IPS-NIHi11 (cell line): ENCODE results near the gene NECAP2.
A peak's percentile ranks its signal among the peaks of the same experiment; 100 is the strongest.
"Not testable (repeated sequence)": the region's sequence is repeated elsewhere in the genome, so short reads cannot be mapped to it uniquely, and the experiment has no call there.

Experiments used
- DNase-seq: peaks from one replicate; pipeline ENCODE4 v3.0.0; 2012; ENCODE audit warnings: mixed read lengths, low spot score

NECAP2 gene

DNA sequence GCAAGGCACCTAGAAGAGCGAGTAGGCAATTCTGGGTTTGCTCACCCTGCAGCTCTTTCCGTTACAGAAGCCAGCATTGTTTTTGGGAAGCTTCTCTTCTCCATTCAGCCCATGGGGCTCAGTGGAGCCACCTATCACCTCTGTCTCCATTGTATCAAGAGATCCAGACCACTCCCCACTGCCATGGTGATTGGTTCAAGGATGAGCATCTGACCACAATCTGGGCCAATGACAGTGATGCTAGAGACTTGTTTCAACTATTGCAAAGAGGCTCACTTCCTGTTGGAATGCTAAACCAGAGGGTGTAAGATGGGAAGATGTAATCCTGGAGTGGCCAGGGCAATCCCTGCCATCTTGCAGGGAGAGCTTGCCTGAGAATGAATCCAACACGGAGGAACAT, 9.9 kb upstream of the NECAP2 start:
- DNase-seq, result peak; percentile 82

DNA sequence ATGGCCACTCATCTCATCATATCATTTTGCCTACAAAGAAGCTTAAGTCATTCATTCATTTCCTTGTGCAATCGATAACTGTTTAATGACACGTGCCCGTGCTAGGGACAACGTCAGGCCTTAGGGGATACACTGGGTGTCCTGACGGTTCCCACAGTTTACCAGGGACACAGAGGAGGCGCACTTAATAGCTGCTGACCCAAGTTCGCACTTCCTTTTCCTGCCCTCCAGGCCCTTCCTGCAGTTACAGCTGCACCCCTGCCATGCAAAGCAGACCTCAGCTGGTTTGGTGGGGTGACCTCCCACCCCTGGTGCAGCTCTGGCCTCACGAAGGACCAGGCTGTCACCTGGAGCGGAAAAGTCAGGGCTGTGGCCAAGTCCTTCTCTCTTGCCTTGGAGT, 7.5 kb upstream of the NECAP2 start:
- DNase-seq, result no peak

DNA sequence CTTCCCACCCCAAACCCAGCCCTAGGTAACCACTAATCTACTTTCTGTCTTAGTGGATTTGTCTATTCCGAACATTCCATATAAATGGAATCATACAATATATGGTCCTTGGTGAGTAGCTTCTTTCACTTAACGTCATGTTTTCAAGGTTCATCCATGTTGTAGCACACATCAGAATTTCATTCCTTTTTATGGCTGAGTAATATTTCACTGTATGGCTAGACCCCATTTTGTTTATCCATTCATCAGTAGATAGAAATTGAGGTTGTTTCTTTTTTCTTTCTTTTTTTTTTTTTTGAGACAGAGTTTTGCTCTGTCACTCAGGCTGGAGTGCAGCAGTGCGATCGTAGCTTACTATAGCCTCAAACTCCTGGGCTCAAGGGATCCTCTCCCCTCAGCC, 6.5 kb upstream of the NECAP2 start:
- DNase-seq, result no peak

DNA sequence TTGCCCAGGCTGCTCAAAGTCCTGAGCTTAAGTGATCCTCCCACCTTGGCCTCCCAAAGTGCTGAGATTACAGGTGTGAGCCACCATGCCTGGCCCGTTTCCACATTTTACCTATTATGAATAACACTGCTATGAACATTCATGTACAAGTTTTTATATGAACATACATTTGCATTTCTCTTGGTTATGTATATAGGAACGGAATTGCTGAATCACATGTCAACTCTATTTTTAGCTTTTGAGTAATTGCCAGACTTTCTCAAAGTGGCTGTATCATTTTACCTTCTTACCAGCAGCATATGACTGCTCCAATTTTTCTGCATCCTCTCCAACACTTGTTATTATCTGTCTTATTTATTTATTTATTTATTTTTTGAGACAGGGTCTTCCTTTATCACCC, 6.0 kb upstream of the NECAP2 start:
- no peak for DNase-seq

DNA sequence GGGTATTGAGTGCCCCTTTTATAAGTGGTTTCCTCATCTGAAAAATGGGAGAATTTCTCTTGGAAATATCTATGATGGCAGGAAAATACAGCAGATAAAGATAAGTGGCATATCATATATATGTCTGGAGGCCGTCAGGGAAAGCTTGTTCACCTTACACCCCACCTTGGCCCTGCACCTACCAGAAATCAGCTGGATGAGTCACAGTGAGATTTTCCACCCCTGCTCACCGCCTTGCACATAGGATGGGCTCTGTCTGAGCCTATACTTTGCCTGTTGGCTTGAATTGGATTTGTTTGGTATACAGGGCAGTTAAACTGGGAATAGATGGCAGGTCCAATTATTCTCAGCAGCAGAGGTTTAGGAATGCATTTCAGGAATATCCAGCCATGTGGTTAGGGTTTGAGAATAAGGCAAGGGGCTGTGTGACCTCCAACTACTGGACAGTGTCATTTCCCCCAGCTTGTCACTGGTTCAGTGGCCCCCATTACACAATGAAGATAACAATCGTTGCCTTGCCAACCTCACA, 3.5 kb upstream of the NECAP2 start, which contains the start of gene SPATA21:
Gene SPATA21 (minus strand): TSS at position 479 of the 529 bp plus-strand sequence. CDS start 6,053 bp downstream, outside the sequence.
- no peak for DNase-seq

DNA sequence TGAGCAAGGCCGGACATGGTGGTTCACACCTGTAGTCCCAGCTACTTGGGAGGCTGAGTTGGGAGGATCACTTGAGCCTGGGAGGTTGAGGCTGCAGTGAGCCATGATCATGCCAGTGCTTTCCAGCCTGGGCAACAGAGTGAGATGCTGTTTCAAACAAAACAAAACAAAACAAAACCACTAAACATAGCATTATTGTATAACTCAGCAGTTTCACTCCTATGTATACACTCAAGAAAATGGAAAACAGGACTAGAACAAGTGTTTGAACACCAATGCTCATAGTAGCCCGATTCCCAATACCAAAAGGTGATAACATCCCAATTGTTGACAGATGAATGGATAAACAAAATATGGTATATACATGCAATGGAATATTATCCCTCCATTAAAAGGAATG, 2.0 kb upstream of the NECAP2 start:
- DNase-seq, result no peak

DNA sequence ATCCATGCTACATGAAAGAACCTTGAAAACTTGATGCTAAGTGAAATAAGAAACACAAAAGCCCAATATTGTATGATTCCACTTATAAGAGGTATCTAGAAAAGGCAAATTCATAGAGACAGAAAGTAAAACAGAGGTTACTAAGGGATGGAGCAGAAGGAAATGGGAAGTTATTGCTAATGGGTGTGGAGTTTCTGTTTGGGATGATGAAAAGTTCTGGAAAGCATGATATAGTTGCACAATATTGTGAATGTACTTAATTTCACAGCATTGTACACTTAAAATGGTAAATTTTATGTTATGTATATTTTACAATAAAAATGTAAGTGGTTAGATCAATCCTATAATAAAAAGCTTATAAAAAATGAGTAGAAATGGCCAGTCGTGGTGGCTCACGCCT, 1.6 kb upstream of the NECAP2 start:
- no peak for DNase-seq

DNA sequence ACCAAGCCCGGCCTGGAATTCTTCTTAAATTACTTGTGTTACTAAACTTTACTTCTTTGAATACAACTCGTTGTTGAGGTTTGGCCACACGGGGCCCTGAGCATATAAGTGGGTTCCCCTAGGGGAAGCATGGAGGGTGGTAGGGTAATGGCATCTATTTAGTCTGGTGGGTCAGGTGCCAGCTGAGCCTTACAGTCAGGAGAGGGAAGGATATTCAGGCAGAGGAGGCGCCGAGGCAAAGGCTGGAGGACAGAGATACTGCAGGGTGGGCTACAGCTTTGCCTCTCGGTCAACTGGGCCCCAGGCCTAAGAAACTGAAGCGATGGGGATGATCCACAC, 424 bp upstream of the NECAP2 start:
- DNase-seq, result no peak

DNA sequence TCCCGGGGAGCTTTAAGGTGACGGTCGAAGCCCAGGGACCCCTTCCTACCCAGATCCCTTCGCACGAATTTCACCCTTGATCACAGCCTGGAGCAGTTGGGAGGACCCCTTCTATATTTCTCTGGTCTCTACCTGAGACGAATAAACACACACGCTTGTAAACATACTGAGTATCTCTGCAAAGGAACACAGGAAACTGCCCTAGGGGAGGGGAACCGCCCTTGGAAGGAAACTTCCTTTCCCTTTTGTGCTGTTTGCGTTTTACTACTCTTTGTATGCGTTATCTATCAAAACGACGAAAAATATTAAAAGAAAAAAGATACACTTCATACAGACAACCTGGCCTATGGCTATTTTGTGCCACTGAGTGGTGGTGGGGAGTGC, 750 bp downstream of the NECAP2 start:
- no peak for DNase-seq

DNA sequence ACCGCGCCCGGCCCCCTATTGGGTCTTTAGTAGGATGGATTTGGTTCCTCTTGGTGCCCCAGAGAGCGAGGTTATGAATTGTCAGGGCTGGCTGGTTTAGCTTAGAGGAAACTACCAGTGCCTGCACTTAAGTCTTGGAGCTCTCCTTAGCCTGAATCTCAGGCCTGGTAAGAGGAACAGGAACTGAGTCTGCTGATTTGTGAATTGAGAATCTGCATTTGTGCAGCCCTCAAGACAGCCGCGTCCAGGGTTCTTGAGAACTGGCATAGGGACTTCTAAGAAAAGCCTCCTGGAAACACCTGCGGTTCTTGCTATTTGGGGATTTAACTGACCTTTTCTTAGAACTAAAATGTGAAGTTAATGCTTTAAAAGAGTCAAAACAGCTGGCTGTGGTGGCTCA, 1.7 kb downstream of the NECAP2 start:
- no peak for DNase-seq

DNA sequence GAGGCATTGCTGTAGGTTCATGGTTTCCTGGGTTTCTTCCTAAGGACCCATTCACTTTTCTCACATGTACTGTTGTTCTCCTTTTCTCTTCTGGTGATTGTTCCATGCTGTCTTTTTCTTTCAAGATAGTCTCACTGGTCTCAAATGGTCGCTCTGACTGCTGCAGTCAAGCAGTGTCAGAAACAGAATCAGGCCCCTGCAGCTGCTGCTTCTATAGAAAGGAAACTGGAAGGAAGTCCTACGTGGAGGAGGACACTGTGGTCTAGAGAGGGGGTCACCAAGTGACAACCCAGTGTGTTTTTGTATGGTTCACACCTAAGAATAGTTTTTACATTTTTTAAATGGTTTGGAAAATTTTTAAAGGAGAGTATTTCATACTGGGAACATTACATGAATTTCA, 2.4 kb downstream of the NECAP2 start:
- DNase-seq, result no peak

DNA sequence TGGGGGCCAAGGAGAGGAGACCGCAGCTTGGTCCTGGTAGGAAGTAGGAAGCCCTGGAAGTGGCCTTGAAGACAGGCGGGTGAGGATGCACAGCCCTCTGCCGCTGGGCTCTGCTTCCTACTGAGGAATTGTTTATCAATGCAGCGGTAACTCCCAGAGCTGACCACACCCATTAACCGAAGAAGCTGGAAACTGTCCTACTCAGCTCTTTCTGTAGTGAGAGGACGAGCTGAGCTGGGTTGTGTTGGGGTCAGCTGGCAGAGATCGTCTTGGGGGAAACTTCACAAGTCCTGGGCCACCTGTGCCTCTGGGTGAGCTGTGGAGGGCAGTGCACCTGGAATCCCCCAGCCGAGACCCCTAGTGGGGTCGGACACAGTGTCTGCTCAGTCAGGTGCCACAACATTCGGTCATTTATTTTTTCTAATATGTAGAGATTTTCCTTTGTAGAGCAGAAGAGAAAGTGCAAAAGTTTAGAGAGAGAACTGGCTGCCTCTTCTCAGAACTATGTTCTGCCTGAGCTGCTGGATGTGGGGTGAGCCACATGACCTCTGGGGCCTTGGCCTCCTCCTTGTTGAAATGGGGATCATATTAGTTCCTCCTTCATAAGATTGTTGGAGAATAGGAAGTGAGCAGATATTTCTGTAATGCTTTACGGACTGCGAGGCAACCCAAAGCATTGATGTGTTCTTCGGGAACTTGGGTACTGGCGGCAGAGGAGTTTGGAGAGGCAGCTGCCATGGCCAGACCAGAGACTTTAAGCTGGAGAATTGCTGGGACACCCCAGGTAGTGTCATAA, 3.6 kb downstream of the NECAP2 start:
- no peak for DNase-seq

DNA sequence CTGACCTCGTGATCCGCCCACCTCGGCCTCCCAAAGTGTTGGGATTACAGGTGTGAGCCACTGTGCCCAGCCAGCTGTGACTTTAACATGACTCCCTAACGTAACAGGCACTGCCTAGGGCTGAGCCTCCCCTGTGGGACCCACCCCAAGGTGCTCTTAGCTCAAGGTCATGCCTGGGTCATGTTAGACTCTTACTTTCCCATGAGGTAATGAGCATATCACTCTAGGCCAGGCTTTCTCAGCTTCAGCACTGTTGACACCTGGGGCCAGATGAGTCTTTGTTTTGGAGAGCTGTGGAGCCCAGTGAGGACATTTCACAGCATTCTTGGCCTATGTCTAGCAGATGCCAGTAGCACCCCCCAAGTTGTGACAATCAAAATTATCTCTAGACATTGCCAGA, 4.5 kb downstream of the NECAP2 start:
- no peak for DNase-seq

DNA sequence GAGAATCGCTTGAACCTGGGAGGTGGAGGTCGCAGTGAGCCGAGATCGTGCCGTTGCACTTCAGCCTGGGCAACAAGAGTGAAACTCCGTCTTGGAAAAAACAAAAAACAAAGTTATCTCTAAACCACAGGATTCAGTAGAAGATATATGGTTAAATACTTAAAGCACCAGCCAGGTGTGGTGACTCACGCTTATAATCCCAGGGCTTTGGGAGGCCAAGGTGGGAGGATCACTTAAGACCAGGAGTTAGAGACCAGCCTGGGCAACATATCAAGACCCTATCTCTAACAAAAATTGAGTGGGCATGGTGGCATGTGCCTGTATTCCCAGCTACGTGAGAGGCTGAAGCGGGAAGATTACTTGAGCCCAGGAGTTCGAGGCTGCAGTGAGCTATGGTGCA, 5.6 kb downstream of the NECAP2 start:
- no peak for DNase-seq

DNA sequence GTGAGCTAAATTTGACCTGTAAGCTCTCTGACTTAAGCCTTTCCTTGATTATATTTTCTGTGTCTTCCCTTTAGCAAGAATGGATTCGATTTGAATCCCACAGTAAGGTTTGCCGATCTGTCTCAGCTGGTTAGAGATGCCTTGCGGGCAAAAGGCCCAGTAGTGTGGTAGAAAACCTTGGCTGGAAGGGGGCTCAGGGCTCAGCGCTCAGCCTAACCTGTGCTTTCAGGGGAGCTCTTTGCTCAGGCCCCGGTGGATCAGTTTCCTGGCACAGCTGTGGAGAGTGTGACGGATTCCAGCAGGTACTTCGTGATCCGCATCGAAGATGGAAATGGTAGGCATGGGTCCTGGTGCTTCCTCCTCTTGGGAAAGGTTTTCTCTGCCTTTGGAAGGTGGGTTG, 7.1 kb downstream of the NECAP2 start:
- no peak for DNase-seq

DNA sequence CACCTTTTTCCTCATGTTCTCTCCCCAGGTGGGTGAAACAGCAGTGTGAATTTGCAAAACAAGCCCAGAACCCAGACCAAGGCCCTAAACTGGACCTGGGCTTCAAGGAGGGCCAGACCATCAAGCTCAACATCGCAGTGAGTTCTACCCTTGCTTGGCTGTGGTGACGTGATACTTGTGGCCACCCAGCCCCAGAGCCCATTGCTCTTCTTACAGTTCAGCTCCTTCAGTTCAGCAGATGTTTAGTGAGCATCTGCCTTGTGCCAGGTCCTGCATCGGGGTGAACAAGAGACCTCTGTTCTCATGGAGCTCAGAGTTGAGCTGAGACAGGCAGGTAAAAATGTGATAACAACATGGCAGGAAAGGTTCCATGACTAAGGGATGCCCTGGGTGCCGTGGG, 8.5 kb downstream of the NECAP2 start:
- no peak for DNase-seq

DNA sequence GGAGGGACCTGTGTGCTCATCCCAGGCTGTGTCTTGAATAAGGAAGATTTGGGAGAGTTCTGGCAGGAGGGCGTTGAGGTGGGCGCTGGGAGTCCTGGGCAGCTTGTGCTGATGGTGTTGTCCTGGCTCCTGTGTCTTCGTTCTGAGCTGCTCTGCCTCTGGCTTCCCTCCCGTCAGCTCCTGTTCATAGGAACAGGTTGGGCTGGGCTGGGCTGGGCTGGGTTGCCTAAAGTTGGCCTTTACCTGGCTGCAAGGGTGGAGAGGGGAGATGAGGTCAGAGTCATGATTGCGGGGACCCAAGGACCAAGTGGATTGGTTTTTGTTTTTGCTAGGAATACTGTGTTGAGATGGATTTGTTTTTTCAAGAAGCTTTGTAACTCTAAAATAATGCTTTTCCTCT, 9.1 kb downstream of the NECAP2 start:
- DNase-seq, result no peak

DNA sequence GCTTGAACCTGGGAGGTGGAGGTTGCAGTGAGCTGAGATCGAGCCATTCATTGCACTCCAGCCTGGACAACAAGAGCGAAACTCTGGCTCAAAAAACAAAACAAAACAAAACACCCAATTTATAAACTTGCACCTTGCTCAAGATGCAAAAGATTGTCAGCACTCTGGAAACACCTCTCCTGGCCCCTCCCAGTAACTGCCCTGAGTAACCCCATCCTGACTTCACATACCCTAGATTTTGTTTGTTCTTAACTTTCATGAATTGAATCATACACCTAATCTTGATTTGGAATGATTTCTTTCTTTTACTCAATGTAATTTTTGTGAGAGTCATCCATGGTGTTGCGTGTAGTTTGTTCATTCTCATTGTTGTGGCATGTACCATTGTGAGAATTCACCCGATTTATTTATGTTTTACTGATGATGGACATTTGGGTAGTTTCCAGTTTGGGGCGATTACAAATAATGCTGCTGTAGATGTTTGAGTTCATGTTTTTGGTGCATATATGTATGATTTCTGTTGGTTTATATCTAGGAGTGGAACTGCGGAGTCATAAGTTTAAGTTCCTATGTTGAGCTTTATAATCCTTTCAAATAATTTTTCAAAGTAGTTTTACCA, 10.4 kb downstream of the NECAP2 start:
- DNase-seq, result no peak

DNA sequence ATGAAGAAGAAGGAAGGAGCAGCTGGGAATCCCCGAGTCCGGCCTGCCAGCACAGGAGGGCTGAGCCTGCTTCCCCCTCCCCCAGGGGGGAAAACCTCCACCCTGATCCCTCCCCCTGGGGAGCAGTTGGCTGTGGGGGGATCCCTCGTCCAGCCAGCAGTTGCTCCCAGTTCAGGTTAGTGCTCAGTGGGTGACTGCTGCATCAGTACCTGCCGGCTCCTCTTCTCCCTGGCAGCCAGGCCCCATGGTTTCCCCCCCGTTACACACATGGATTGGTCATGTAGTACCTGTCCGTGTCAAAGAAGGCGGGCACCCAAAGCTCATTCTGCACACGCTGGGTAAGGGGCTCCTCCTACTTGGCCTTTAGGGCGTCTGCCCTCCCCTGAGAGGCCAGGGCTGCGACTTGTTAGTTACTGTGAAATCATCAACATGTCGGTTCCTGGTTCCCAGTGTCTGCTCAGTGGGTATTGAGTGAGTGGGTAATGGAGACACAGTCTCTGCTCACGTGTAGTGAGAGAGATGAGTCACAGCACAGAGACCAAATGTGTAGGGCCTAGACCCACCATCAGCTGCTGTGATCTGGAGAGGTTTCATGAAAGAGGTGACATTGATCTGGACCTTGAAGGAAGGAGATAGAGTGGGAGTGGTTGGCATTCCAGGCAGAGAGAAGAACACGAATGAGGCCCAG, 11.5 kb downstream of the NECAP2 start:
- no peak for DNase-seq

DNA sequence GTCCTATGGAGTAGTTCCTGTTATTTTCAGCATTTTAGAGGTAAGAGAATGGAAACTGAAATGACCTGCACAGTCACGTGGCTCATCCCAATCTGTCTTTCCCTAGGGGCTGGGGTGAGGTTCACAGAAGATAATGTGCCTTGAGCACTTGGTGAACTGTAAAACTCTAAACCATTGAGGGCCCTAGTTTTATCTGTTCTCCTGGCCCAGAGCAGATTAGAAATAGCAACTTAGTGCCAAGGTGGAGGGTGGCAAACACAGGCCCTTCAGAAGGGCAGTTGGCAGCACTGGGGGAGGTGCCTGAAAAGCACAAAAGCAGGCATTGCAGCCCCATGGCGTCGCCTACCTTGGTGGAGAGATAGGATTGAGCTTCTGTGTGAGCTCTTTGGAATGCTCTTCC, 14.4 kb downstream of the NECAP2 start:
- DNase-seq, result not testable (repeated sequence)

DNA sequence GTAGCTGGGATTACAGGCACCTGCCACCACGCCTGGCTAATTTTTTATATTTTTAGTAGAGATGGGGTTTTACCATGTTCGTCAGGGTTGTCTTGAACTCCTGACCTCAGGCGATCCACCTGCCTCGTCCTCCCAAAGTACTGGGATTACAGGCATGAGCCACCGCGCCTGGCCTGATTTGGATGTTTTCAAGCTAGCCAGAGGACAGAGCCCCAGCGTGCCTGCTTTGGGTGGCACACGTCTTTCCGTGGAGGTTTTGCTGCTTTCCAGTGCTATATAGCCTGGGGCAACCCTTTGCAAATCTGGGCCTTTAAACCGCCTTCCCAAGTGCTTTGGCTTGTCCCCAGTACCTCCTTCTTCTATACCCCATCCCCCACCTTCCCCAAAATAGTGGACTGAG, 15.6 kb downstream of the NECAP2 start:
- not testable (repeated sequence) for DNase-seq

DNA sequence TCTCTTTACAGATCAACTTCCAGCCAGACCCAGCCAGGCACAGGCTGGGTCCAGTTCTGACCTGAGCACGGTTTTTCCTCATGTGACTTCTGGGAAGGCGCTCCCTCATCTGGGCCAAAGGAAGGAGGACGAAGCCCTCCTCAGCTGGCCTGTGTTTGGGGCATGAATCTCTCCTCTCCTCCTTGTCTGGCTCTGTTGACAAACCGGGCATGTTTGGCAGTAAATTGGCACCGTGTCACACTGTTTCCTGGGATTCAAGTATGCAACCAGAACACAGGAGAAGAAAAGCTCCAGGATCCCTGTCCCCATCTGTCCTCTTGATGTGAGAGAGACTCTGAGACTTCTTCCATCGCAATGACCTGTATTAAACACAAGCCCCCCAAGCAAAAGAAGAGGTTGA, 18.3 kb downstream of the NECAP2 start:
- DNase-seq, result no peak

DNA sequence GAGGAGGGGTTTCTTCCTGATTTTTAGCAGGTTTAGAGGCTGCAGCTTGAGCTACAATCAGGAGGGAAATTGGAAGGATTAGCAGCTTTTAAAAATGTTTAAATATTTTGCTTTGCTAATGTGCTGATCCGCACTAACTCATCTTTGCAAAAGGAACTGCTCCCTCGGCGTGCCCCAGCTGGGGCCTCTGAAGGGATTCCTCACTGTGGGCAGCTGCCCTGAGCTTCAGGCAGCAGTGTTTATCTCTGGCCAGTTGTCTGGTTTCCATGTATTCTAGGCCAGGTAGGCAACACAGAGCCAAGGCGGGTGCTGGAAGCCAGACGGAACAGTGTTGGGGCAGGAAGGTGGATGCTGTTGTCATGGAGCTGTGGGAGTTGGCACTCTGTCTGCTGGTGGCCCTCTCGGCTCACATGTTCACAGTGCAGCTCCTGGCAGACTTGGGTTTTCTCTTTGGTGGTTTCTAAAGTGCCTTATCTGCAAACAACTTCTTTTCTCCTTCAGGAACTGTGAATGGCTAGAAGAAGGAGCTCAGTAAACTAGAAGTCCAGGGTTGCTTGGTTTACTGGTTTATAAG, 18.9 kb downstream of the NECAP2 start:
- DNase-seq, result no peak
